Measurements from ENCODE around the gene DMTF1.
A peak's percentile ranks its signal among the peaks of the same experiment; 100 is the strongest.
"Not testable (repeated sequence)": the region's sequence is repeated elsewhere in the genome, so short reads cannot be mapped to it uniquely, and the experiment has no call there.

Gene DMTF1

GRCh38 chr7:87199700-87200450 is 47.6 kb downstream of the DMTF1 start:
- no peak for DNase-seq (ENCODE audit: low read depth)

DNA sequence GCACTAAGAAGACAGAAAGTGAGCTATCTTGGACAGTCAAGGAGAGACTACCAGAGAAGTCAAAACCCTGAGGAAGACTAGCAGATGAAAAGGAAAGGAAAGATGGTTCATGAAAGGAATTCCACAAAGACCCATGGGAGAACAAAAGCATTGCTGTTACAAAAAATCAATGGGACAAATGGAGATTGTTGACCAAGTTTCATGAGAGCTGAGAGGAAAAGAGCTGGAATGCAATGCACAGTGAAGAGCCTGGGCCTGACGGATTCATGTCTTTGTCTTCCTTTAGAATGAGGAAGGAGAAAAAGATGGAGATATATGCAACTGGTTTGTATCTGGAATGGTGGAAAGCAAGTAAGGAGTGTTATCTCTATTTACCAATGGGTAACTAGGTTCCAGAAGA is 50.0 kb downstream of the DMTF1 start:
- DNase-seq (ENCODE audit: low read depth), result no peak

GRCh38 chr7:87202705-87203104 is 50.5 kb downstream of the DMTF1 start:
- DNase-seq (ENCODE audit: low read depth), result no peak

DNA sequence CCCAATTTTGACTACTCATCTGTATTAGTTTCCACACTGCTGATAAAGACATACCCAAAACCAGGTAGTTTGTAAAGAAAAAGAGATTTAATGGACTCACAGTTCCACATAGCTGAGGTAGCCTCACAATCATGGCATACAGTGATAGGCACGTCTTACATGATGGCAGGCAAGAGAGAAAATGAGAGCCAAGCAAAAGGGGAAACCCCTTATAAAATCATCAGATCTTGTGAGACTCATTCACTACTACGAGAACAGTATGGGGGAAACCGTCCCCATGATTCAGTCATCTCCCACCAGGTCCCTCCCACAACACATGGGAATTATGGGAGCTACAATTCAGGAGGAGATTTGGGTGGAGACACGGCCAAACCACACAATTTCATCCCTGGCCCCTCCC is 51.7 kb downstream of the DMTF1 start:
- DNase-seq (ENCODE audit: low read depth), result not testable (repeated sequence)

DNA sequence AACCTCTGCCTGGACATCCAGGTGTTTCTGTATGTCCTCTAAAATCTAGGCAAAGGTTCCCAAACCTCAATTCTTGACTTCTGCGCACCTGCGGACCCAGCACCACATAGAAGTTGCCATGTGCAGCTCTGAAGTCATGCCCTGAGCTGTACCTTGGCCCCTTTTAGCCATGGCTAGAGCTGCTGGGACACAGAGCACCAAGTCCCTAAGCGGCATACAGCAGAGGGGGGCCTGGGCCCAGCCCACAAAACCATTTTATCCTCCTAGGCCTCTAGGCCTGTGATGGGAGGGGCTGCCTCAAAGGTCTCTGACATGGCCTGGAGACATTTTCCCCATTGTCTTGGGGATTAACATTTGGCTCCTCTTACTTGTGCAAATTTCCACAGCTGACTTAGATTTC is 52.7 kb downstream of the DMTF1 start:
- no peak for DNase-seq (ENCODE audit: low read depth)

GRCh38 chr7:87205701-87206100 is 53.4 kb downstream of the DMTF1 start:
- DNase-seq (ENCODE audit: low read depth), result not testable (repeated sequence)

DNA sequence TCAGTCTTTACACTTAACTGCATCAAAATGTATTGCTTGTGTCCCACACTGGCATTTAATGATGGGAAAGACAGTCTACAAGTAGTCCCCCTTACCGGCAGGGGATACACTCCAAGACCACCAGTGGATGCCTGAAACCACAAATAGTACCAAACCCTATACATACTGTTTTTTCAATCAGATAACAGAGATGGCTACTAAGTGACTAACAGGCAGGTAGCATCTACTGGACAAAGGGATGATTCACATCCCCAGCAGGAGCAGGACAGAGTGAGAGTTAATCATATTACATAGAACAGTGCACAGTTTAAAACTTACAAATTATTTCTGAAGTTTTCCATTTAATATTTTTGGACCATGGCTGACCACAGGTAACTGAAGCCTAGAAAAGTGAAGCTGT is 54.1 kb downstream of the DMTF1 start:
- no peak for DNase-seq (ENCODE audit: low read depth)

GRCh38 chr7:87209295-87209924 is 57.2 kb downstream of the DMTF1 start:
- no peak for DNase-seq (ENCODE audit: low read depth)

DNA sequence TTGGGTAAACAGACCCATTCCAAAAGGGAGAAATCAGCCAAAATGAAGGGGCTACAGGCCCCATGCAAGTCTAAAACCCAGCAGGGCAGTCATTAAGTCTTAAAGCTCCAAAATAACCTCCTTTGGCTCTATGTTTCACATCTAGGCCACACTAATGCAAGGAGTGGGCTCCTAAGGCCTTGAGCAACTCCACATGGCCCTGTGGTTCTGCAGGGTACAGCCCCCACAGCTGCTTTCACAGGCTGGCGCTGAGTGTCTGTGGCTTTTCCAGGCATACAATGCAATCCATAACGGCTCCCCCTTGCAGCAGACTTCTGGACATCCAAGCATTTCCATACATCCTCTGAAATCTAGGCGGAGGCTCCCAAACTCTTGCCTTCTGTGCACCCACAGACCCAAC is 58.3 kb downstream of the DMTF1 start:
- DNase-seq (ENCODE audit: low read depth), result no peak

GRCh38 chr7:87212498-87212897 is 60.2 kb downstream of the DMTF1 start:
- DNase-seq (ENCODE audit: low read depth), result no peak

- DNase-seq (ENCODE audit: low read depth), result no peak
These were observed 61.0 kb downstream of the DMTF1 start for GRCh38 chr7:87213252-87213651.

- no peak for DNase-seq (ENCODE audit: low read depth)
These were observed 61.6 kb downstream of the DMTF1 start for GRCh38 chr7:87213811-87214210.

GRCh38 chr7:87215046-87215445 is 62.8 kb downstream of the DMTF1 start:
- DNase-seq (ENCODE audit: low read depth), result no peak

DNA sequence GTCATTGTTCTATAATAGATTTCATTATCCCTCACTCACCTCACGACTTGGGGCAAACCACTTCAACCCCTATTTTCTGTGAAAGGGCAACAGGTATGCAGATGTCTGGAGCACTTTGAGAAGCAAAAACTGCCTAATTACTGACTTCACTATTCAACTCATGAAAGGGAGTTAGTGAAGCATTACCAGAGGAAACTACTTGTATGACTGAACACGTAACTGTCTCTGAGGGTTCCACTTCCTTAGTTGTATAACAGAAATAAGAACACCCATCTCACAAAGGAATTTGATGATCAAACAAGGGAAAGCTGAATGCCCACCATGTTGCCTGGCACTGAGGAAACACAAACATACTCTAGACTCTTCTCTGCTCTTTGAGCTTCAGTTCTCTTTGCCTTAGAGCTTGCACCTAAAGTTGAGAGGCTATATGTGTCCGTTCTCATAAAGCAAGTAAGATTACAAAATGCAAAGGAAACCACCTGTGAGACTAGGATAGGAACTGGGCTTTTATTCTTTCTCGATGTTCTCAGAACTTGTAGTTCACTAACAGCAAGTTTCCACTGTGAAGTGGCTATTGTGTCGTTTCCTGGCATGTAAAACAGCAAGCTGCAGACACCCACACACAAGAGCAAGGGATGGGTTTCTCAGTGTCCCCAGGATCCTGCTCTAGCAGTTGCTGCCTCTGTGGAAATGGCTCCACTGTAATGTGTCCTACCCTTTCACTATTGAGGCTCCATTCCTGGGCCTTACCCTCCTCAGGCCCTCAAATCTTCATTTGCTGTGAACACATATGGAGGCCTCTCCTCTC is 64.7 kb downstream of the DMTF1 start:
- peak; percentile 31 for DNase-seq (ENCODE audit: low read depth)

- DNase-seq (ENCODE audit: low read depth), result no peak
These were observed 65.9 kb downstream of the DMTF1 start for GRCh38 chr7:87217983-87218653.

DNA sequence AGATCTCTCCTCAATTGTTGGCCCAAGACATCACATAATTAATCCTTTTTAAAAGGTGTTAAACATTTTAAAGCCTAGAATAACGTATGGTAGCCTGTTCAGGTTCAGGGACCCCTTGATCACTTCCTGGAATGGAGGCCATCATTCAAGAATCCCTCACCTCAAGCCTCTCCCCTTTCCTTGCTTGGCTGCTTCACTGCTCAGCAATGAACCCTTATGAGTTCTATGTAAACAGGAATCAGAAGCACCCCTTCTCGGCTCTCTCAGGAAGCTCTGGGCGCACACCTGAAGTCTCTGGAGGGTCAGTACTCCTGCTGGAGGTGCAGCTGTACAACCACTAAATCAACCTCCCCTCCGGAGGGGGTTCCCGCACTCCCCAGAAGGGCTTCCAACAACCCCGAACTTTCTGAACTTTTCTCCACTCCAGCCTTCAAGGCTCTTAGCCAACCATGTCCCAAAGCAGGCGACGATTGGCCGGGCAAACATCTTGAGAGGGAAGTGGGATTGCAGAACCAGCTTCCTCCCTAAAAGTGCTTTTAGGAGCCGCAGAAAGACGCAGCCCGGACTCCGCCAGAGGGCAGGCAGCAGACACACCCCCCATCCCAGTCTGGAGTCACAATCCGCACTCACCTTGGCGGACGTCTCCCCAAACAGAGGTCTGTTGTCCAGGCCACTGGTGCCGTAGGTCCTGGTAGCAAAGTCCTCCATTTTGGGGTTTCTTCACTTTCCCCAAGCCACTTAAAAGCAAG is 66.7 kb downstream of the DMTF1 start:
- DNase-seq (ENCODE audit: low read depth), result peak; percentile 27

- DNase-seq (ENCODE audit: low read depth), result peak; percentile 73
These were observed 67.3 kb downstream of the DMTF1 start, which contains the start of gene TMEM243 for GRCh38 chr7:87219545-87220025. Gene TMEM243, minus strand, starts transcription at chr7:87219732. Its CDS starts 229 bp downstream, at chr7:87219503.

DNA sequence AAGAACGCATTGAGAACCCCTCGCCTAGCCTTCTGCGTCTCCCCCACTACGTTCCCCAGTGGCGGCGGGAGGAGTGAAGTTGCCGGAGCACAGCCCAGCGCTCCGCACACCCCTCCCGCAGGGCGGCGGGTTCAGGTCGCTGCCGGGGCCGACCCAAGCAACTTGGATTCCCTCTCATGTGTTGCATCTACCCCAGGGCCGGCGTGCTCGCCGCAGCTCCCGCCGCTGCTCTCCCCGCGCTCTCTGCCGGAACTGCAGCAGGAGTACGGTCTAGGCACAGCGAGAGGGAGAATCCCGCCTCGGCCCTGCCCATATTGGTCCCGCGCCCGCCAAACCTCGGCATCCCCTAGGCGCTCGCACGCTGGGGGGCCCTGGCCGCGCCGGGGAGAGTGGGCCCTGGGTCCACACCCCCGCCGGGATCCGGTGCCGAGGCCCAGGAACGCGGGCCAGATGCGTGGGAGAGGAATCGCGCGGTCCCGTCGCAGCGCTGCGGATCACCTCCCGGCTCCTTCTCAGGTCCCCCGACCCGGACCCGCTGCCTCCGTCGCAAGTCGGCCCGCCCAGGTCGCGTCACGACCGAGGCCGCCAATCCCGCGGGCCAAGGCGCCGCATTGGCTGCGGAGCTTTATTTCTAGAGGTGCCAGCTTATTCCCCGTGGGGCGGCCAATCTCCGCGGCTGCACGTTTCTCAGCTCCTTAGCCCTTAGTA is 67.9 kb downstream of the DMTF1 start:
- DNase-seq (ENCODE audit: low read depth), result peak; percentile 84

DNA sequence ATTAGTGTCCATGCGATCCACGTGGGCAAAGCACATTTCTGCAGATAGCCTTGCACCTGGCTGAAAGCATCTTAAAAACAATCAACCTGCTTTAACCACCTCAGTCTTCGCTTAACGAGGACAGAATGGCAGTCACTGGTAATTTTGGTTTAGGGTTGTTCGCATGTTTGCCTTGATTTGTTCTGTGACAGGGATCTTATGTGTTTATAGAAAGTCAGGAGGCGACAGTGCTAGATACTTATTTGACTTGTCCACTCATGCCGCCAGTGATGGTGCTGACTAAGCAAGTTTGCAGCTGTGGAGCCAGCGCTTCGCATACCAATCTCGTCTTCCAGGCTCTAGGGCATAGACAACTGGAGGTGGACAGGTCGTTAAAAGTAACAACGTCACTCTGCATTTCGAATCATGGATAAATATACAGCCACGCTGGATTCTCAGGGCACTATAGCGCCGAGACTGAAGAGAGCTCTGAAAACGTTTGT is 68.5 kb downstream of the DMTF1 start:
- DNase-seq (ENCODE audit: low read depth), result no peak

GRCh38 chr7:87223666-87224065 is 71.4 kb downstream of the DMTF1 start:
- DNase-seq (ENCODE audit: low read depth), result no peak

- no peak for DNase-seq (ENCODE audit: low read depth)
These were observed 73.4 kb downstream of the DMTF1 start for GRCh38 chr7:87225696-87226095.

Measured in activated T-cell treated with anti-CD3 and anti-CD28 coated beads for 48 hours (primary cell).